ENCODE results near the gene COL2A1. TPM values are rescaled to one million over a fixed set of nuclear protein-coding genes. Genes with fewer than 3 reads are reported as not detected.

The COL2A1 gene
- total and polyA plus RNA-seq, 4 donors = 0.05 to 8.7 (median 0.15) TPM; not detected in 1

- Histone ChIP-seq H3K27ac (ENCODE audit: low read depth in 1 of 2, low read length in 1 of 2) (no peak overlapping the region), H3K36me3 (ENCODE audit: control insufficient read depth in 4 of 4, insufficient read depth in 4 of 4, low read length in 4 of 4) (no peaks in the 10 kb centered on the region), H3K9me3 (ENCODE audit: control insufficient read depth in 4 of 4, insufficient read depth in 3 of 4, low read length in 3 of 4) (peaks cover 0 to 2% (median 0%) of the 10 kb centered on the region in 4 donors), H3K27me3 (ENCODE audit: control insufficient read depth in 3 of 3, insufficient read depth in 3 of 3, low read length in 2 of 3) (peaks cover 0 to 7% (median 3%) of the 10 kb centered on the region in 3 donors), H3K9ac (ENCODE audit: insufficient read depth in 1 of 2, low read length in 2 of 2) (no peak overlapping the region), H3K4me1 (ENCODE audit: control insufficient read depth in 5 of 5, insufficient read depth in 5 of 5, low read length in 5 of 5) (peaks cover 0 to 4% (median 0%) of the 10 kb centered on the region in 5 donors), H3K4me3 (no peak overlapping the region)
- 81 to 89% methylated on average over 10 of the region's 10 CpGs for WGBS, 2 donors
- TF ChIP-seq, protein P1, sequence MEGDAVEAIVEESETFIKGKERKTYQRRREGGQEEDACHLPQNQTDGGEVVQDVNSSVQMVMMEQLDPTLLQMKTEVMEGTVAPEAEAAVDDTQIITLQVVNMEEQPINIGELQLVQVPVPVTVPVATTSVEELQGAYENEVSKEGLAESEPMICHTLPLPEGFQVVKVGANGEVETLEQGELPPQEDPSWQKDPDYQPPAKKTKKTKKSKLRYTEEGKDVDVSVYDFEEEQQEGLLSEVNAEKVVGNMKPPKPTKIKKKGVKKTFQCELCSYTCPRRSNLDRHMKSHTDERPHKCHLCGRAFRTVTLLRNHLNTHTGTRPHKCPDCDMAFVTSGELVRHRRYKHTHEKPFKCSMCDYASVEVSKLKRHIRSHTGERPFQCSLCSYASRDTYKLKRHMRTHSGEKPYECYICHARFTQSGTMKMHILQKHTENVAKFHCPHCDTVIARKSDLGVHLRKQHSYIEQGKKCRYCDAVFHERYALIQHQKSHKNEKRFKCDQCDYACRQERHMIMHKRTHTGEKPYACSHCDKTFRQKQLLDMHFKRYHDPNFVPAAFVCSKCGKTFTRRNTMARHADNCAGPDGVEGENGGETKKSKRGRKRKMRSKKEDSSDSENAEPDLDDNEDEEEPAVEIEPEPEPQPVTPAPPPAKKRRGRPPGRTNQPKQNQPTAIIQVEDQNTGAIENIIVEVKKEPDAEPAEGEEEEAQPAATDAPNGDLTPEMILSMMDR (IDR thresholded peaks at IDR 0.05; ENCODE audit: control extremely low read depth, extremely low read depth) = no peak
- DNase-seq (no peak), ATAC-seq (ENCODE audit: insufficient read depth, low FRiP score) (no peak)
Observed at GRCh38 chr12:47940773-47941474, 63.4 kb downstream of the COL2A1 start.

DNA sequence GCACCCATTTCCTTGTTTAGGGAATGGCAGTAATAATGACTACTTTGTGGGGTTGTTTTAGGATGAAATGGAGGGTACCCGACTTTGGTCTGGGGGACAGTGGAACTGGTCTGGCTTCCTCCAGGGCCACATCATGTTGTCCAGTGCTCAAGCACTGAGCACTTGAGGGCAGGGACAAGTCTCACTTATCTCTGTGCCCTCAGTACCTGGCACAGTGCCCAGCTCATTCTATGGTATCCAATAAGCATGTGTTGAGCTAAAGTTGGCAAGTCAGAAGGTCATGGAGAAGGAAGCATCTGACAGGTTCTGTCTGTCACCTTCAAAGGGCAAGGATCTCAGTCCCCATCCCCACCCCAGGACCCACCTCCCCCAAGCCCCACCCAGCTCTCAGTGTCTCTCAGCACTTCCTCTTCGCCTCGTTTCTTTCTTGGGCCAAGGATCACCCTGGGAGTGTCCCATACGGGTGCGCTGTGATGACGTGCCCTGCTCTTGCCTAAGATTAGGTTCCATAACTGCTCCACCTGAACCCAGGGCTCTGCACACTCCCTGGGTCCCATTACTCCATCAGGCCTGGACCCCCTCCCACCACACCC, 65.2 kb downstream of the COL2A1 start:
- no peak overlapping the region for H3K4me3 ChIP-seq
- H3K4me1 ChIP-seq (ENCODE audit: control insufficient read depth in 5 of 5, insufficient read depth in 5 of 5, low read length in 5 of 5) = peaks cover 0 to 11% (median 5%) of the 10 kb centered on the region in 5 donors
- ATAC-seq (ENCODE audit: insufficient read depth, low FRiP score) (no peak), DNase-seq (no peak)
- H3K9me3 ChIP-seq (ENCODE audit: control insufficient read depth in 4 of 4, insufficient read depth in 3 of 4, low read length in 3 of 4) = peaks cover 0 to 2% (median 0%) of the 10 kb centered on the region in 4 donors
- no peak overlapping the region for H3K9ac ChIP-seq (ENCODE audit: insufficient read depth in 1 of 2, low read length in 2 of 2)
- TF ChIP-seq, protein P1 (IDR thresholded peaks at IDR 0.05; ENCODE audit: control extremely low read depth, extremely low read depth) = no peak
- H3K27ac ChIP-seq (ENCODE audit: low read depth in 1 of 2, low read length in 1 of 2) = no peak overlapping the region
- H3K36me3 ChIP-seq (ENCODE audit: control insufficient read depth in 4 of 4, insufficient read depth in 4 of 4, low read length in 4 of 4) = no peaks in the 10 kb centered on the region
- peaks cover 0 to 4% (median 3%) of the 10 kb centered on the region in 3 donors for H3K27me3 ChIP-seq (ENCODE audit: control insufficient read depth in 3 of 3, insufficient read depth in 3 of 3, low read length in 2 of 3)
- WGBS, 2 donors = 74 to 78% methylated on average over 6 of the region's 6 CpGs

DNA sequence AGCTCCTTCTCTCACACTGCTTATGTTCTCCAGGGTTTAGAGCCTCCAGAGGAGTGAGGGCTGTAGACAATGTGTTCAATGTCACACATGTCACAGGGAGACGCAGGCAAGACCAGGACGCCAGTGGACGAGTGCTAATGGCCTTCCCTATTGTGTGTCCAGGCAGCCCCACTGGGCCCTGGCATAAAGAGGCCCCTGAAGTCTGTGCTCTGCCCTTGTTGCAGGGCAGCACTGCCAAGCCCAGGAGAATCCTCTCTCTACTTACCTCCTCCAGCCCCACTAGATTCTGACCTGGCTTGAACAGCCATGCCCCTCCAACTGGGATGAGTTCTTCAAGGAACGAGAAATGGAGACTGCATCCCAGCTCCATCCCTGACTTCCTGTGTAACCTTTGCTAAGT, 65.7 kb downstream of the COL2A1 start:
- no peak overlapping the region for H3K4me3 ChIP-seq
- H3K36me3 ChIP-seq (ENCODE audit: control insufficient read depth in 4 of 4, insufficient read depth in 4 of 4, low read length in 4 of 4) = no peaks in the 10 kb centered on the region
- no peak for ATAC-seq (ENCODE audit: insufficient read depth, low FRiP score)
- no peak overlapping the region for H3K9ac ChIP-seq (ENCODE audit: insufficient read depth in 1 of 2, low read length in 2 of 2)
- H3K27me3 ChIP-seq (ENCODE audit: control insufficient read depth in 3 of 3, insufficient read depth in 3 of 3, low read length in 2 of 3) = peaks cover 0 to 4% (median 3%) of the 10 kb centered on the region in 3 donors
- H3K4me1 ChIP-seq (ENCODE audit: control insufficient read depth in 5 of 5, insufficient read depth in 5 of 5, low read length in 5 of 5) = peaks cover 0 to 11% (median 5%) of the 10 kb centered on the region in 5 donors
- TF ChIP-seq, protein P1 (IDR thresholded peaks at IDR 0.05; ENCODE audit: control extremely low read depth, extremely low read depth) = no peak
- WGBS, 2 donors = 95 to 96% methylated on average over 4 of the region's 4 CpGs
- peaks cover 0 to 2% (median 0%) of the 10 kb centered on the region in 4 donors for H3K9me3 ChIP-seq (ENCODE audit: control insufficient read depth in 4 of 4, insufficient read depth in 3 of 4, low read length in 3 of 4)
- no peak for DNase-seq
- H3K27ac ChIP-seq (ENCODE audit: low read depth in 1 of 2, low read length in 1 of 2) = no peak overlapping the region

Data from lung (tissue), 12 donors.